ENCODE measurements around the gene EEF1AKMT2. TPM values are rescaled to one million over a fixed set of nuclear protein-coding genes. Genes with fewer than 3 reads are reported as not detected.

The EEF1AKMT2 gene
- polyA plus RNA-seq, 1 of the 3 experiments (the other 2 are of a cell fraction) = 14.0 TPM

DNA sequence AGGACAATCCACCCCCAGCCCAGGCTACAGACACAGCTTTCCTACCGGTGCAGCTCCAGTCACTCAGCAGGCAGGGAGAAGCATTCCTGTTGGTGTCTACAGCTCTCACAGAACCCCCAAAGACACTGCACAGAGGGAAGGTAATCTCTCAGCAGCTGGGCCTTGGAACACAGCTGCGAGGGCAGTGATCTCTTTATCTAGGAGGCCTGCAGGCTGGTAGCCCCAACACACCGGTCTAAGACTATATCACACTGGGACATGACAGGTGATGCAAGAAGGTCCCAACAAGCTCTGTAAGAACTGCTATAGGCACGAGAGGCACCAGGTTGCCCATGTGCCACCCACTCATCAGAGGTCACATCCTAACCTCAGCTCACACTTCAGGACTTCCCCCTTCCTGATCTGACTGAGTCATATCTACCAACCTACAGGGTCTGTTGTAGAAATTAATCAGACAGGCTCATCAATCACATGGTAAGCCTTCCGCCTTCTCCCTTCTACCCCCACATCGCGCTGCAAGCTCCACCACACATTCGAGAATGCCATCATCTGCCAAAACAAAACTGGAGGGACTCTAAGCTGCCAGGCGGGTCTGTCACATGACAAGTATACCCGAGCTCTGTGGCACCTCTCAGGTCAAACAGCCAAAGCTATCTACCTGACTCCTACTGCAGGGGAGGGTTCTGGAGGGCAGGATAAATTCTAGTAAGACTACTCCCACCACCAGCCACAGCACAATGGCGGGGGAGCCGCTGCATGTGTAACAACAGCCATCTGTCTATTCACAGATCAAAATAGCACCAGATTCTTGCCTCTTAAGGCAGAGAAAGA lies 73.6 kb downstream of the EEF1AKMT2 start:
- CTCF ChIA-PET = interaction anchor here (0.9 to 2.5 kb wide), 9 partner anchors 10 to 188 kb away, joined by 3 to 11 read pairs (median 4); no protein-coding TSS in a partner anchor
- no peaks in the 10 kb centered on the region; the same call in 1 of the 2 replicates for H3K79me2 ChIP-seq (ENCODE audit: insufficient read depth)

DNA sequence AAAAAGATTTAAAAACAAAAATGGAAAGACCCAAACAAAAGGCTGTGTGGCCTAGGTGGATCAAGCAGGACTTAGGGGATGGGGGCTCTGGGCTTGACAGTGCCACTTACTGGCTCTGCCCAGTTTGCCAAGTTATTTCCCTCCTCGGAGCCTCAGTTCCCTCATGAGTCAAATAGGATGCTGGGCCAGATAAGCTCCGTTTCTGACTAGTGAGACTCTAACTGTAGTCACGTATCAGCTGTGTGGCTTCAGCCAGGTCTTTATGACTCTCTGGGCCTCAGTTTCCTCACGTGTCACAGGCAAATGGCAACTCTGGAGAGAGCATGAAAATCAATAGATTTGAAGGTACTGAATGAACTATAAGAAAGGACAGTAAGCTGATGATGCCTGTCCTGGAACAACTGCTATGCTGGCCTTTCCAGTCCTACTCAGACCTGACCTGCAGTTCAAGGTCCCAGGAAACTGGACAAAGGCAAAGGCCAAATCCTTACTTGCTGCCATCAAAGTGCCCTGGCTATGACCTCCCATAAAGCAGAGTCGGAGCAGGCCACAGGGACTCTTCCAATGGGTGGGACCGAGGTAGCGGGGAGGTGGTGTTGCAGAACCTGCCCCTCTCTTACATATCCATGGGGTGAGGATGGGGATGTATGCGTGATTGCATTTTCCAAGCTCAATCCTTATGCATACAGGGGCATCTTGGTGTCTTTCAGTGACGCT lies 74.5 kb downstream of the EEF1AKMT2 start:
- no peaks in the 10 kb centered on the region for H3K27me3 ChIP-seq (ENCODE audit: insufficient read depth)
- H3K79me2 ChIP-seq (ENCODE audit: insufficient read depth) = no peaks in the 10 kb centered on the region; the same call in 1 of the 2 replicates
- H4K20me1 ChIP-seq (ENCODE audit: insufficient read depth) = peaks cover 14% of the 10 kb centered on the region; the same call in 1 of the 2 replicates
- CTCF ChIA-PET = interaction anchor here (0.6 to 2.5 kb wide), 6 partner anchors 9 to 176 kb away, joined by 3 to 11 read pairs (median 4); no protein-coding TSS in a partner anchor
- no peaks in the 10 kb centered on the region for H3K9me2 ChIP-seq
- H3K9me3 ChIP-seq = no peaks in the 10 kb centered on the region
- TF ChIP-seq JUND (IDR thresholded peaks at IDR 0.05) (no peak), SIN3A (IDR thresholded peaks at IDR 0.05; ENCODE audit: borderline replicate concordance, low read depth, low read length) (no peak), CHD2 (IDR thresholded peaks at IDR 0.05; ENCODE audit: low read length, partially characterized antibody) (no peak), NRF1 (IDR thresholded peaks at IDR 0.05; ENCODE audit: low read depth, low read length) (no peak), YY1 (IDR thresholded peaks at IDR 0.05; ENCODE audit: low read depth) (no peak), NFIC (IDR thresholded peaks at IDR 0.05; ENCODE audit: borderline replicate concordance) (no peak), EZH2phosphoT487 (IDR thresholded peaks at IDR 0.05; ENCODE audit: borderline replicate concordance, low read depth) (no peak), MXI1 (IDR thresholded peaks at IDR 0.05; ENCODE audit: low read depth, low read length) (no peak), SMC3 (IDR thresholded peaks at IDR 0.05; ENCODE audit: low read depth, low read length) (no peak)
- TF ChIP-seq, protein P1, sequence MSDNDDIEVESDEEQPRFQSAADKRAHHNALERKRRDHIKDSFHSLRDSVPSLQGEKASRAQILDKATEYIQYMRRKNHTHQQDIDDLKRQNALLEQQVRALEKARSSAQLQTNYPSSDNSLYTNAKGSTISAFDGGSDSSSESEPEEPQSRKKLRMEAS (IDR thresholded peaks at IDR 0.05; ENCODE audit: low read depth) = no peak
- TF ChIP-seq, protein P2, sequence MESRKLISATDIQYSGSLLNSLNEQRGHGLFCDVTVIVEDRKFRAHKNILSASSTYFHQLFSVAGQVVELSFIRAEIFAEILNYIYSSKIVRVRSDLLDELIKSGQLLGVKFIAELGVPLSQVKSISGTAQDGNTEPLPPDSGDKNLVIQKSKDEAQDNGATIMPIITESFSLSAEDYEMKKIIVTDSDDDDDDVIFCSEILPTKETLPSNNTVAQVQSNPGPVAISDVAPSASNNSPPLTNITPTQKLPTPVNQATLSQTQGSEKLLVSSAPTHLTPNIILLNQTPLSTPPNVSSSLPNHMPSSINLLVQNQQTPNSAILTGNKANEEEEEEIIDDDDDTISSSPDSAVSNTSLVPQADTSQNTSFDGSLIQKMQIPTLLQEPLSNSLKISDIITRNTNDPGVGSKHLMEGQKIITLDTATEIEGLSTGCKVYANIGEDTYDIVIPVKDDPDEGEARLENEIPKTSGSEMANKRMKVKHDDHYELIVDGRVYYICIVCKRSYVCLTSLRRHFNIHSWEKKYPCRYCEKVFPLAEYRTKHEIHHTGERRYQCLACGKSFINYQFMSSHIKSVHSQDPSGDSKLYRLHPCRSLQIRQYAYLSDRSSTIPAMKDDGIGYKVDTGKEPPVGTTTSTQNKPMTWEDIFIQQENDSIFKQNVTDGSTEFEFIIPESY (IDR thresholded peaks at IDR 0.05; ENCODE audit: borderline replicate concordance, low read depth) = no peak
- TF ChIP-seq, protein P3, sequence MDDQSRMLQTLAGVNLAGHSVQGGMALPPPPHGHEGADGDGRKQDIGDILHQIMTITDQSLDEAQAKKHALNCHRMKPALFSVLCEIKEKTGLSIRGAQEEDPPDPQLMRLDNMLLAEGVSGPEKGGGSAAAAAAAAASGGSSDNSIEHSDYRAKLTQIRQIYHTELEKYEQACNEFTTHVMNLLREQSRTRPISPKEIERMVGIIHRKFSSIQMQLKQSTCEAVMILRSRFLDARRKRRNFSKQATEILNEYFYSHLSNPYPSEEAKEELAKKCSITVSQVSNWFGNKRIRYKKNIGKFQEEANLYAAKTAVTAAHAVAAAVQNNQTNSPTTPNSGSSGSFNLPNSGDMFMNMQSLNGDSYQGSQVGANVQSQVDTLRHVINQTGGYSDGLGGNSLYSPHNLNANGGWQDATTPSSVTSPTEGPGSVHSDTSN (IDR thresholded peaks at IDR 0.05) = no peak
- H3K9ac ChIP-seq = no peak overlapping the region
- H3K4me3 ChIP-seq (ENCODE audit: low read depth in 2 of 2, low read length in 1 of 2) = no peak overlapping the region
- no peaks in the 10 kb centered on the region for H3F3A ChIP-seq (replicated peaks; ENCODE audit: insufficient read depth)
- no peak overlapping the region for H3K4me2 ChIP-seq
- H3K4me1 ChIP-seq (ENCODE audit: control insufficient read depth in 1 of 2, insufficient read depth in 2 of 2, low read depth in 1 of 2, low read length in 1 of 2) = peaks cover 6 to 9% of the 10 kb centered on the region in 2 experiments; a peak in 2 of 4 replicates
- H3K27ac ChIP-seq (ENCODE audit: low read depth in 2 of 2, low read length in 1 of 2) = no peak overlapping the region
- POLR2A ChIA-PET = no interaction called here
- H2AFZ ChIP-seq (ENCODE audit: low read depth) = no peak overlapping the region
- 99% methylated on average over 9 of the region's 9 CpGs for WGBS (ENCODE audit: low lambda C conversion rate)
- DNase-seq = no peak
- H3K36me3 ChIP-seq (replicated peaks in 1 of 2; ENCODE audit: control insufficient read depth in 1 of 2, insufficient read depth in 2 of 2, low read length in 1 of 2) = no peaks in the 10 kb centered on the region

More for the DNA sequence above, 73.6 kb downstream of the EEF1AKMT2 start:
- no peaks in the 10 kb centered on the region for H3K27me3 ChIP-seq (ENCODE audit: insufficient read depth)
- H3K9me2 ChIP-seq = no peaks in the 10 kb centered on the region
- H3K4me1 ChIP-seq (ENCODE audit: control insufficient read depth in 1 of 2, insufficient read depth in 2 of 2, low read depth in 1 of 2, low read length in 1 of 2) = peaks cover 6 to 9% of the 10 kb centered on the region in 2 experiments; a peak in 2 of 4 replicates
- H3F3A ChIP-seq (replicated peaks; ENCODE audit: insufficient read depth) = no peaks in the 10 kb centered on the region
- no peak overlapping the region for H3K9ac ChIP-seq
- H3K36me3 ChIP-seq (replicated peaks in 1 of 2; ENCODE audit: control insufficient read depth in 1 of 2, insufficient read depth in 2 of 2, low read length in 1 of 2) = peaks cover 0 to under 1% of the 10 kb centered on the region in 2 experiments
- H3K4me3 ChIP-seq (ENCODE audit: low read depth in 2 of 2, low read length in 1 of 2) = no peak overlapping the region
- no peak overlapping the region for H2AFZ ChIP-seq (ENCODE audit: low read depth)
- no peaks in the 10 kb centered on the region for H3K9me3 ChIP-seq
- no peak for DNase-seq
- POLR2A ChIA-PET = interaction anchor here (0.6 to 1.4 kb wide), 2 partner anchors 12 to 13 kb away, joined by 3 to 4 read pairs; no protein-coding TSS in a partner anchor
- H3K27ac ChIP-seq (ENCODE audit: low read depth in 2 of 2, low read length in 1 of 2) = no peak overlapping the region; a peak in 1 of 4 replicates
- H3K4me2 ChIP-seq = no peak overlapping the region
- 0 out of 2 replicates have a peak, but pooled peaks cover 11% of the 10 kb centered on the region for H4K20me1 ChIP-seq (ENCODE audit: insufficient read depth)
- TF ChIP-seq SIN3A (IDR thresholded peaks at IDR 0.05; ENCODE audit: borderline replicate concordance, low read depth, low read length) (no peak), TAF1 (IDR thresholded peaks at IDR 0.05; ENCODE audit: borderline replicate concordance, low read depth, low read length) (no peak), CHD2 (IDR thresholded peaks at IDR 0.05; ENCODE audit: low read length, partially characterized antibody) (no peak), ELF1 (IDR thresholded peaks at IDR 0.05) (no peak), FOXM1 (IDR thresholded peaks at IDR 0.05; ENCODE audit: low read depth) (no peak)
- TF ChIP-seq, protein P4, sequence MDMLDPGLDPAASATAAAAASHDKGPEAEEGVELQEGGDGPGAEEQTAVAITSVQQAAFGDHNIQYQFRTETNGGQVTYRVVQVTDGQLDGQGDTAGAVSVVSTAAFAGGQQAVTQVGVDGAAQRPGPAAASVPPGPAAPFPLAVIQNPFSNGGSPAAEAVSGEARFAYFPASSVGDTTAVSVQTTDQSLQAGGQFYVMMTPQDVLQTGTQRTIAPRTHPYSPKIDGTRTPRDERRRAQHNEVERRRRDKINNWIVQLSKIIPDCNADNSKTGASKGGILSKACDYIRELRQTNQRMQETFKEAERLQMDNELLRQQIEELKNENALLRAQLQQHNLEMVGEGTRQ (IDR thresholded peaks at IDR 0.05; ENCODE audit: borderline replicate concordance, low read depth, low read length) = no peak
- 90% methylated on average over 9 of the region's 12 CpGs for WGBS (ENCODE audit: low lambda C conversion rate)

All from SK-N-SH (cell line).